GM21825 (cell line): ENCODE results near the gene TDRD9.
"Not testable (repeated sequence)": the region's sequence is repeated elsewhere in the genome, so short reads cannot be mapped to it uniquely, and the experiment has no call there.

Source experiments
- ATAC-seq: cut with Tn5 transposase; IDR thresholded peaks from one replicate; pipeline ENCODE4 v1.9.1; 2021; ENCODE audit warnings: mild to moderate bottlenecking, moderate library complexity; ENCODE audit not compliant: unreplicated experiment

The TDRD9 gene

GRCh38 chr14:103974575-103974974 lies 46.3 kb downstream of the TDRD9 start:
- ATAC-seq: no peak

GRCh38 chr14:103980623-103981238 lies 52.5 kb downstream of the TDRD9 start:
- not testable (repeated sequence) for ATAC-seq

DNA sequence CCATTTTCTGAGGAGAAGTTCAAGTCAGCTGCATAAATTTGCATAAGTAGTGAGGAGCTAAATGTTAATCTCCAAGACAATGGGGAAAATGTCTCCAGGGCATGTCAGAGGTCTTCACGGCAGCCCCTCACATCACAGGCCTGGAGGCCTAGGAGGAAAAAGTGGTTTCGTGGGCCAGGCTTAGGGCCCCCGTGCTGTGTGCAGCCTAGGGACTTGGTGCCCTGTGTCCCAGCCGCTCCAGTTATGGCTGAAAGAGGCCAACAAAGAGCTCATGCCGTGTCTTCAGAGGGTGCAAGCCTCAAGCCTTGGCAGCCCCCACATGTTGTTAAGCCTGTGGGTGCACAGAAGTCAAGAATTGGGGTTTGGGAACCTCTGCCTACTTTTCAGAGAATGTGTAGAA lies 55.9 kb downstream of the TDRD9 start:
- ATAC-seq: no peak

DNA sequence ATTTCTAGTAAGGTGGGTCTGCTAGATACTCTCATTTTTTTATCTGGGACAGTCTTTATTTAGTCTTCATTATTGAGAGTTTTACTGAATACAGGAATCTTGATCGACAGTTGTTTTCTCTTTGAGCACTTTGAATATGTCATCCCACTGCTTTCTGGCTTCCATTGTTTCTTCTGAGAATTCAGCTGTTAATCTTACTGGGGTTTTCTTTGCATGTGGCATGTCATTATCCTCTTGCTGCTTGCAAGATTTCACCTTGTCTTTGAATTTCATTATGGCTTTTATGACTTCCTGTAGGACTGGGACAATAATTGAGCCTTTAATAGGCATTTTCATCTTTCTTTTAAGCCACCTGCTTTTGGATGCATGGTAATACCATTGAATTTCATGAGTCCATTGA lies 60.8 kb downstream of the TDRD9 start:
- no peak for ATAC-seq

- no peak for ATAC-seq
Measured at GRCh38 chr14:103989964-103990363, 61.7 kb downstream of the TDRD9 start.

DNA sequence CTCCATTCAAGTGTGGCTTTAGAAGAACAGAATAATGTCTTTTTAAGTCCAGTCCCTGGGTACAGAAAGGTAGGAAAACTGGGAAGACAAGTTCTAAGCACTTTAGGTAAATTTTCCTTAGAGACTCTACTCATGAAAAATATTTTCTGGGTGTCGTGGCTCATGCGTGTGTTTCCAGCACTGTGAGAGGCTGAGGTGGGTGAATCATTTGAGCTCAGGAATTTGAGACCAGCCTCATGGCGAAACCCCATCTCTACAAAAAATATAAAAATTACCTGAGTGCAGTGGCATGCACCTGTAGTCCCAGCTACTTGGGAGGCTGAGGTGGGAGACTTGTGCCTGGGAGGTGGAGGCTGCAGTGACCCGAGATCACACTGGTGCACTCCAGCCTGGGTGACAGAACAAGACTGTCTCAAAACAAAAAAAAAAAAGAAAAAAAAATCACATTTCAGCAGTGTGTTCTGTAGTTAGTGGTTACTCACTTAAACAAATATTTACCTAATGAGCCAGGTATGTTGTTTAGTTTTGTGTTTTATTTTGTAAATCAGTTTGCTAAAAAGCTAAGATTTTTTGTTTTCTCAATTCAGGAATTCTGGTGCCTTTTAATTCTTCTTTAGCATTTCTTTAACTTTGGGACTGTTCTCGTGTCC lies 66.4 kb downstream of the TDRD9 start:
- ATAC-seq: no peak

- ATAC-seq: no peak
Measured at GRCh38 chr14:103995876-103996275, 67.6 kb downstream of the TDRD9 start.

DNA sequence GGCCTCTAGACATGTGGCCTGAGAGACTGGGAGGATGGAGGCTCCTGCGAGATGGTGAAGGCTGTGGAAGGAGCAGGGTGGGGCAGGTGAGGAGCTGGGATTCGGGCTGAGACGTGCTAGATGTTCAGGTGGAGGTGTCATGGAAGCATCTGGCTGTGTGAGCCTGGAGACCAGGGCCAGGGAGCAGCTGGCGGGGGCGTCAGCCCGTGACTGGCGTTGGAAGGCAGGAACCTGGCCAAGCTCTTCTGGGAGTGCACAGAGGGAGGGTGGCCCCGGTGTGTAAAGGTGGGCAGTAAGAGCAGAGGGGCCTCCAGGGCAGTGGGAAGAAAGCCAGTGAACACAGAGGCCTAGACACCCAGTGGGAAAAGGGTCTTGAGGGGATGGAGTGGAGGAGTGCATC lies 69.1 kb downstream of the TDRD9 start:
- no peak for ATAC-seq

GRCh38 chr14:103998027-103998426 lies 69.8 kb downstream of the TDRD9 start:
- ATAC-seq: no peak

GRCh38 chr14:103999795-104000440 lies 71.7 kb downstream of the TDRD9 start:
- ATAC-seq: no peak

GRCh38 chr14:104001003-104001402 lies 72.7 kb downstream of the TDRD9 start:
- no peak for ATAC-seq

DNA sequence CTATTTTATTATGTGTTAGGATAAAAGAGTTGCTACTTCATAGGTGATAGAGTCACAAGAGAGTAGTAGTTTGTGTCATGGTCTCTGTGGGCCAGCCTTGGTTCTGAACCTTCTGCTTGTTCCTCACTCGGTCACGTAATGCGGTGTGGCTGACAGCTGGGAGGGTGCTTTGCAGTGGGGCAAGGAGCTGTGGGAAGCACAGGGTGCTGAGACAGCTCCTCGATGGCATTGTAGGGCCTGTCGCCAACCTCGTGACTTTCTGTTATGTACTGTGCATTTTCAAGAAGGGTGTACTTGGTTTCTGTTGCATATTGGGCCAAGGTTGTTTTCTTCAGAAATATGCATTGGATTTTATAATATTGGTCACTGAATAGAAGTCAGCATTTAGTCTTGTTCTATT lies 75.4 kb downstream of the TDRD9 start:
- ATAC-seq: no peak

DNA sequence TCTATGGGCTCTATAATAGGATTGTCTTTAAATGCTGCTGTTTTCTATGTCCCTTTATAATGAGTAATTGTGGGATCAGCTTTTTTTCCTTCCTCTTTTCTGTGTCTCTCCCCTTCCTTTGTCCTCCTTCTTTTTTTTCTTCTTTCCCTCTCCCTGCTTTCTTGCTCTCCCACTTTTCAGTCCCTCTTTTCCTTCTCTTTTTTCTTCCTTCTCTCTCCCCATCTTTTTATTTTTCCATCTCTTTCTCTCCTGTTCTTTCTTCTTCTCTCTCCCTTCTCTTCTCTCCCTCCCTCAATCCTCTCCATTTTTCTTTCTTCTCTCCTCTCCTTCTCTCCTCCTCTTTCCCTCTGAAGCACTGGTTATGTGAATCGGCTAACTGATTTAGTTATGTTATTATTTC lies 76.6 kb downstream of the TDRD9 start:
- no peak for ATAC-seq

- no peak for ATAC-seq
Measured at GRCh38 chr14:104005489-104005888, 77.2 kb downstream of the TDRD9 start.

DNA sequence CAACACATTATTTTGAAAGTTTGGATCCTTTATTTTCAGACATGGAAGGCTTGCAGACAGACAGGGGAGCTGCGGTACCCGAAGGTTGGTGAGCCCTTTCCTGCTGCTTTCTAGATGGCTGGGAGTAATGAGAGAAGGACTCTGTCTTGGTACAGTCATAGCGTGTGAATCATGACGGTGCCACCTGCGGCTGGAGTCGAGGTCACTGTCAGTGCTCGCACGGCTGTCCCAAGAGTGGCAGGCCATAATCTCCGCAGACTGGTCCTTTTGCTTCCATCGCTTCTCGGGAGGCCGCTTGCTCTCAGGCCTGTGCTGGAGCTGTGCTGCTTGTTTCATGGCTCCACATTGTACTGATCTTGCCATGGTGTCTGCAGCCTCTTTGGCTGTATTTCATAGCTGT lies 78.9 kb downstream of the TDRD9 start:
- no peak for ATAC-seq

DNA sequence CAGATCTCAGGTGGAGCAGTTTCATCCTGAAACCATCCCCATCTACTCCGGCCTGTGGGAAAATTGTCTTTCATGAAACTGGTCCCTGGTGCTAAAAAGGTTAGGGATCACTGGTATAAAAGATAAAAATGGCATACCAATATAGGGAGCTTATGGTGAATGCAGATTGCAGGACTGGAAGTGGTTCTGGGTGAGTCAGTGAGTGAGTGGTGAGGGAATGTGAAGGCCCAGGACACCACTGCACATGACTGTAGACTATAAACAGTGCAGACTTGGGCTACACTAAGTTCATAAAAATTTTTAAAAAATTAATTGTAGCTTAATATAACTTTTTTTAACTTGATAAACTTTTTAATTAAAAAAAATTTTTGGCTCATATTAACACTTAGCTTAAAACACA lies 81.0 kb downstream of the TDRD9 start:
- ATAC-seq: no peak

DNA sequence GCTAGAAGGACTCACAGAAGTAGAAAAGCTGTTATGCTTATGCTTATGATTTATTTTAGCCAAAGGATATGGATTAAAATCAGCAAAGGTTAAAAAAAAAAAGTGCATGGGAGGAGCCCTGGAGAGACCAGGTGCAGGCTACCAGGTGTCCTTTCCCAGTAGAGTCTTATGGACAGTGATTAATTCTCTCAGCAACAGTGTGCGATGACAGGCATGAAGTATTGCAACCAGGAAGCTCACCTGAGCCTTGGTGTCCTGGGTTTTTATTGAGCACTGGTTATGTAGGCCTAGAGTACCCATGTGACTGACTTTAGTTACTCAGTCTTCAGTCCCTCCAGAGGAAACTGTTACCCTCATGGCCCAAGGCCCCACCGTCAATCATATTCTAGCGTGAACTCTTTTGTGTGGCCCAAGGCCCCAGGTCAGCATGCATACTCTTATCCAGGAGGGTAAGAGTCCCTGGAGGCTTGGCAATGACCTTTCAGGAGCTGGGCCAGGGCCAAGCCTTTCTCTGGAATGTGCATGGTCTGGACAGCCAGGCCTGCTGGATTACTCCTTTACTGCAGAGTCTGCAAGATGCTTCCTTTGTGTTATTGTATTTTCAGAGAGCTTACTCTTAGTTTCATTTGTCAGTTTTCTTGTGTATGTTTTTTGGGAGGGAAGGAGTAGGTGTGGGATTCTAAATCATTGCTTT lies 83.7 kb downstream of the TDRD9 start:
- ATAC-seq: no peak

DNA sequence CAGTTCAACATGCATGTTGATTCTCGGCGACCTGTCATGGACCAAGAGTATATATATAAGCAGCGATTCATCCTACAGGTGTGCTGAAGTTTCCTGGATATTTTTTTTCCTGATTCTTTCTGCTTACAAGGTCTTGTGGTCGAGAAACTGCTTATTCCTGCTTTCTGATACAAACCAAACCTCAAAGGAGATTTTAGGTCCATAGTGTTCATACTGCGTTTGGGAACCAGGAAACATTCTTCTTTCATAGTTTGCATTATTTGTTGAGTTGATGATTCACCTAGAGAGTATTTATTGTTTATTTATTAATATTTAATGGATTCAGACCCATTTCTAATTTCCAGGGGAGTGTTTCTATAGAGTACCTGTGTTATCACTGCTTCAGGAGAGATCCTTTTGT lies 86.5 kb downstream of the TDRD9 start:
- no peak for ATAC-seq

GRCh38 chr14:104016873-104017650 lies 88.8 kb downstream of the TDRD9 start:
- no peak for ATAC-seq

- ATAC-seq: no peak
Measured at GRCh38 chr14:104019029-104019428, 90.8 kb downstream of the TDRD9 start.

DNA sequence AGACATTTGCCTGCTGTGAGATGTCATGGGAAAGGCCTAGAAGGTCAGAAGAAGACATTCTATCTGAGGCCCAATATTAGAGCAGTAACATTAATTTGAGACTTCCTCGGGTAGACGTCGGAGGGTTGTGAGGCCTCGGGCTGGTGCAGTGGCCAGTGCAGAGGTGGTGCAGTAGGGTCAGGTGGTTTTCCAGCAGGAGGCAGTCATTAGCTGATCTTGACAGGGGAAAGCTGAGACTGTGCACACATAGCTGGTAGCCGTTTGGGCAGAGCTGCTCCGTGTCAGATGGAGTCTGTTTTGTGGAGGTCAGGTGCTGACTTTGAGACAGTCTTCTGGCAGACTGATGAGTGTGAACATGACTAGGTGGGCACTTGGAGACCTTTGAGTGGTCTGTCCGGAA lies 91.5 kb downstream of the TDRD9 start:
- ATAC-seq: no peak
